Esophagus muscularis mucosa (tissue), 3 donors: ENCODE measurements around the gene DNLZ.

Source experiments
- CTCF ChIP-seq, 3 experiments: fragments of 200-600 bp in 2 of 3; fragments of 450-650 bp in 1 of 3; sonication (generic) in 2 of 3; IDR thresholded peaks; one replicate each; pipeline ENCODE4 v1.5.1; 2017 to 2019; ENCODE audit warnings: antibody characterized with exemption in 3 of 3, mild to moderate bottlenecking in 2 of 3, moderate library complexity in 1 of 3
- EP300 ChIP-seq: sonication (generic); formaldehyde crosslinking; IDR thresholded peaks from one replicate; pipeline ENCODE4 v1.6.1; 2017; ENCODE audit warnings: antibody characterized with exemption

GRCh38 chr9:136327304-136327974 lies 36.1 kb downstream of the DNLZ start, which contains the start of gene GPSM1:
- TF ChIP-seq CTCF (IDR thresholded peaks at IDR 0.05) (peak in 2 of 3 experiments; percentile 11 to 14), EP300 (no peak)
